ENCODE data around the gene HBS1L. TPM values are rescaled to one million over a fixed set of nuclear protein-coding genes. Genes with fewer than 3 reads are reported as not detected.
A peak's percentile ranks its signal among the peaks of the same experiment; 100 is the strongest.

The HBS1L gene
- total RNA-seq, 1 experiment from 2014 or later = 95.4 TPM

DNA sequence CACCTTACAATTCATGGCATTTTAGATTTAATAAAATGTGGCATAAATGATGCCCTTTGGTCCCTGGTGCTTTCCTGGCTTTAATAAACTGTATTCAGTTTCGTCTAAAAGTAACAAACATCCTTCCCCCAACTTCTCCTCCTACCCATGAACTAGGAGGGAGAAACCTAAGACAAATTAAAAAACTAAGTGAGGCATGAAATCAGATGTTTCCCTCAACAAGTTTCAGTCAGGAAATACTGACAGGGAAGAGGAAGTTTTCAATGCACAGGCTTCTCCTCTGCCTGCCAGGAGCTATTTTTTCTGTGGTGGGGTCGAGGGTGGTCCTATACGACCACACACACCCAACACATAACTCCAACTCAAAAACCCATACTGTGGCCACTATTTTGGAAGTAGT, 10.0 kb downstream of the HBS1L start:
- TF ChIP-seq SMAD4 (CRISPR knock-in tag; IDR thresholded peaks at IDR 0.05) (no peak), CREM (CRISPR knock-in tag; IDR thresholded peaks at IDR 0.05) (no peak), IRF2 (CRISPR knock-in tag; IDR thresholded peaks at IDR 0.05; ENCODE audit: borderline replicate concordance, low read depth) (no peak), ZBTB21 (CRISPR knock-in tag; IDR thresholded peaks at IDR 0.05; ENCODE audit: borderline replicate concordance) (no peak), ZSCAN18 (CRISPR knock-in tag; IDR thresholded peaks at IDR 0.05) (no peak), ZNF121 (CRISPR knock-in tag; IDR thresholded peaks at IDR 0.05) (no peak), ZNF263 (CRISPR knock-in tag; IDR thresholded peaks at IDR 0.05; ENCODE audit: low read depth) (no peak), ZNF138 (CRISPR knock-in tag; conservative IDR thresholded peaks at IDR 0.05) (no peak), MYBL2 (CRISPR knock-in tag; IDR thresholded peaks at IDR 0.05) (no peak), CREB1 (CRISPR knock-in tag; IDR thresholded peaks at IDR 0.05) (no peak), NFATC4 (CRISPR knock-in tag; IDR thresholded peaks at IDR 0.05) (no peak)
- TF ChIP-seq, protein P1, sequence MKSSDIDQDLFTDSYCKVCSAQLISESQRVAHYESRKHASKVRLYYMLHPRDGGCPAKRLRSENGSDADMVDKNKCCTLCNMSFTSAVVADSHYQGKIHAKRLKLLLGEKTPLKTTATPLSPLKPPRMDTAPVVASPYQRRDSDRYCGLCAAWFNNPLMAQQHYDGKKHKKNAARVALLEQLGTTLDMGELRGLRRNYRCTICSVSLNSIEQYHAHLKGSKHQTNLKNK (CRISPR knock-in tag; IDR thresholded peaks at IDR 0.05) = no peak
- TF ChIP-seq, protein P2, sequence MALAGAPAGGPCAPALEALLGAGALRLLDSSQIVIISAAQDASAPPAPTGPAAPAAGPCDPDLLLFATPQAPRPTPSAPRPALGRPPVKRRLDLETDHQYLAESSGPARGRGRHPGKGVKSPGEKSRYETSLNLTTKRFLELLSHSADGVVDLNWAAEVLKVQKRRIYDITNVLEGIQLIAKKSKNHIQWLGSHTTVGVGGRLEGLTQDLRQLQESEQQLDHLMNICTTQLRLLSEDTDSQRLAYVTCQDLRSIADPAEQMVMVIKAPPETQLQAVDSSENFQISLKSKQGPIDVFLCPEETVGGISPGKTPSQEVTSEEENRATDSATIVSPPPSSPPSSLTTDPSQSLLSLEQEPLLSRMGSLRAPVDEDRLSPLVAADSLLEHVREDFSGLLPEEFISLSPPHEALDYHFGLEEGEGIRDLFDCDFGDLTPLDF (CRISPR knock-in tag; IDR thresholded peaks at IDR 0.05) = no peak
- TF ChIP-seq, protein P3, sequence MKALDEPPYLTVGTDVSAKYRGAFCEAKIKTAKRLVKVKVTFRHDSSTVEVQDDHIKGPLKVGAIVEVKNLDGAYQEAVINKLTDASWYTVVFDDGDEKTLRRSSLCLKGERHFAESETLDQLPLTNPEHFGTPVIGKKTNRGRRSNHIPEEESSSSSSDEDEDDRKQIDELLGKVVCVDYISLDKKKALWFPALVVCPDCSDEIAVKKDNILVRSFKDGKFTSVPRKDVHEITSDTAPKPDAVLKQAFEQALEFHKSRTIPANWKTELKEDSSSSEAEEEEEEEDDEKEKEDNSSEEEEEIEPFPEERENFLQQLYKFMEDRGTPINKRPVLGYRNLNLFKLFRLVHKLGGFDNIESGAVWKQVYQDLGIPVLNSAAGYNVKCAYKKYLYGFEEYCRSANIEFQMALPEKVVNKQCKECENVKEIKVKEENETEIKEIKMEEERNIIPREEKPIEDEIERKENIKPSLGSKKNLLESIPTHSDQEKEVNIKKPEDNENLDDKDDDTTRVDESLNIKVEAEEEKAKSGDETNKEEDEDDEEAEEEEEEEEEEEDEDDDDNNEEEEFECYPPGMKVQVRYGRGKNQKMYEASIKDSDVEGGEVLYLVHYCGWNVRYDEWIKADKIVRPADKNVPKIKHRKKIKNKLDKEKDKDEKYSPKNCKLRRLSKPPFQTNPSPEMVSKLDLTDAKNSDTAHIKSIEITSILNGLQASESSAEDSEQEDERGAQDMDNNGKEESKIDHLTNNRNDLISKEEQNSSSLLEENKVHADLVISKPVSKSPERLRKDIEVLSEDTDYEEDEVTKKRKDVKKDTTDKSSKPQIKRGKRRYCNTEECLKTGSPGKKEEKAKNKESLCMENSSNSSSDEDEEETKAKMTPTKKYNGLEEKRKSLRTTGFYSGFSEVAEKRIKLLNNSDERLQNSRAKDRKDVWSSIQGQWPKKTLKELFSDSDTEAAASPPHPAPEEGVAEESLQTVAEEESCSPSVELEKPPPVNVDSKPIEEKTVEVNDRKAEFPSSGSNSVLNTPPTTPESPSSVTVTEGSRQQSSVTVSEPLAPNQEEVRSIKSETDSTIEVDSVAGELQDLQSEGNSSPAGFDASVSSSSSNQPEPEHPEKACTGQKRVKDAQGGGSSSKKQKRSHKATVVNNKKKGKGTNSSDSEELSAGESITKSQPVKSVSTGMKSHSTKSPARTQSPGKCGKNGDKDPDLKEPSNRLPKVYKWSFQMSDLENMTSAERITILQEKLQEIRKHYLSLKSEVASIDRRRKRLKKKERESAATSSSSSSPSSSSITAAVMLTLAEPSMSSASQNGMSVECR (CRISPR knock-in tag; IDR thresholded peaks at IDR 0.05; ENCODE audit: borderline replicate concordance) = no peak
- TF ChIP-seq, protein P4, sequence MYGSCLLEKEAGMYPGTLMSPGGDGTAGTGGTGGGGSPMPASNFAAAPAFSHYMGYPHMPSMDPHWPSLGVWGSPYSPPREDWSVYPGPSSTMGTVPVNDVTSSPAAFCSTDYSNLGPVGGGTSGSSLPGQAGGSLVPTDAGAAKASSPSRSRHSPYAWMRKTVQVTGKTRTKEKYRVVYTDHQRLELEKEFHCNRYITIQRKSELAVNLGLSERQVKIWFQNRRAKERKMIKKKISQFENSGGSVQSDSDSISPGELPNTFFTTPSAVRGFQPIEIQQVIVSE (CRISPR knock-in tag; IDR thresholded peaks at IDR 0.05; ENCODE audit: borderline replicate concordance) = no peak
- no peaks in the 10 kb centered on the region for H3K4me1 Mint-ChIP-seq
- ATAC-seq = no peak
- peaks cover 17% of the 10 kb centered on the region for H3K36me3 Mint-ChIP-seq
- CTCF ChIA-PET = no interaction called here
- H3K9me3 Mint-ChIP-seq = no peaks in the 10 kb centered on the region
- H3K27ac Mint-ChIP-seq = peak overlapping the region; percentile 41; the same call in 1 of the 2 replicates
- H3K4me3 Mint-ChIP-seq = no peak overlapping the region
- DNase-seq (ENCODE audit: low spot score) = no peak
- POLR2A ChIA-PET = no interaction called here
- H3K27me3 Mint-ChIP-seq (ENCODE audit: low read depth) = no peaks in the 10 kb centered on the region

DNA sequence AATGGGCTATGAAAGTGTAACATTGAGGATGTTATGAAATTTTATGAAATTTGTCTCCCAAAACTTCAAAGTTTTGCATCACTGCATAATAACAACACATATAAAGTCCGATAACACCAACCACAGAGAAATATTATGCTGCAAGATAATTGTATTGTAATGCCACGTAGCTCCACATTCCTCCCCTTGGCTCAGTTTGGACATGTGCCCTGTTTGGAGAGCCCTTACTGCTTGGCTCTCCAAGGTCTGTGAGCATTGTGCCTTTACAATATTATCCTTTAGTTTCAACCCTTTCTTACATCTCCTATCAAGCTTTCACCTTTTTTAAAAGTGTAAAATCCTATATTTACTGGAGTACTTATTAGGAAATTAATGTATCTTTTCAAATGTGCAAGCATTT, 10.8 kb downstream of the HBS1L start:
- CTCF ChIA-PET = no interaction called here
- H3K27ac Mint-ChIP-seq = no peak overlapping the region
- TF ChIP-seq RELA (CRISPR knock-in tag; IDR thresholded peaks at IDR 0.05; ENCODE audit: borderline replicate concordance) = no peak
- TF ChIP-seq FOXP1 (CRISPR knock-in tag; IDR thresholded peaks at IDR 0.05; ENCODE audit: borderline replicate concordance) = no peak
- no peak for TF ChIP-seq ZBTB43 (CRISPR knock-in tag; IDR thresholded peaks at IDR 0.05)
- TF ChIP-seq PRDM15 (CRISPR knock-in tag; IDR thresholded peaks at IDR 0.05) = no peak
- peaks cover 23% of the 10 kb centered on the region for H3K36me3 Mint-ChIP-seq
- no peak overlapping the region for H3K4me3 Mint-ChIP-seq
- POLR2A ChIA-PET = no interaction called here
- ATAC-seq = no peak
- H3K4me1 Mint-ChIP-seq = no peaks in the 10 kb centered on the region
- H3K27me3 Mint-ChIP-seq (ENCODE audit: low read depth) = no peaks in the 10 kb centered on the region
- no peaks in the 10 kb centered on the region for H3K9me3 Mint-ChIP-seq
- DNase-seq (ENCODE audit: low spot score) = no peak

Data from WTC11 (cell line).